ENCODE data around the gene MYO7A.
A peak's percentile ranks its signal among the peaks of the same experiment; 100 is the strongest.

Gene MYO7A

DNA sequence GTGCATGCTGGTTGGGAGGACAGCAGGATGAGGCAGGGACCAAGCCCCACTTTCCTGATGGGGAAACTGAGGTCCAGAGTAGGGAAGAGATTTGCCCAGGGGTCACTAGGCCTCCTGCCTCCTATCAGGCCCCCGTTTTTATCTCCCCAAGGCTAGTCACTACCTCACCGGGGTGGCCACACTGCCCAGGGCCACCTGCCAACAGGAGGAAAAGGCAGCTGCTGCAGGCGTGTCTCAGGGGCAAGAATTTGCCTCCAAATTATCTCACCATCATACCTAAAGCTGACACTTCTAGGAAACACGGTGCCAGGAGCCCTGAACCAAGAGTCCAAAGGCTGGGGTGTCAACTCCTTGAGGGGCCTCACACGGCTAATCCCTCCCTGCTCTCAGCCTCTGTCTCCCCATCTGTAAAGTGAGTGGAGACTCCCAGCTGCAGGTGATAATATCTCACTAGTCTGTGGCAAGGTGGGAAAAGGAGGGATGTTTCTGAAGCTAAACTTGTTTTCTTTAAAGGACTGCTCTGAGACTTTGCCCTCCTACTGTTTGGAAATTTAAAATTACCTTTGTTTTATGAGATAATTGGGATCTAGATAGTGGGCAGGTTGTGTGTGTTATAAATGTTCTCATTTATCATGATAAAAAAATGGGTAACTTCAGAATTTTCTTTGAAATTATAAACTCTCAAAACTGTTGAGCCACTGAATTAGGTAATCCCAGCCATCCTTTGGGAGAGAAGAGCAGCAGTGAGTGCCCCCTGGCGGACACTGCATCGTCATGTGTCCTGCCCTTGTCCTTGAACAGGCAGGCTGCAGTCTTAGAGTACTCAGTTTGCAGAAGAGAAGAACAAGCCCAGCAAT lies 60.0 kb downstream of the MYO7A start:
- DNase-seq: peak; percentile 48

DNA sequence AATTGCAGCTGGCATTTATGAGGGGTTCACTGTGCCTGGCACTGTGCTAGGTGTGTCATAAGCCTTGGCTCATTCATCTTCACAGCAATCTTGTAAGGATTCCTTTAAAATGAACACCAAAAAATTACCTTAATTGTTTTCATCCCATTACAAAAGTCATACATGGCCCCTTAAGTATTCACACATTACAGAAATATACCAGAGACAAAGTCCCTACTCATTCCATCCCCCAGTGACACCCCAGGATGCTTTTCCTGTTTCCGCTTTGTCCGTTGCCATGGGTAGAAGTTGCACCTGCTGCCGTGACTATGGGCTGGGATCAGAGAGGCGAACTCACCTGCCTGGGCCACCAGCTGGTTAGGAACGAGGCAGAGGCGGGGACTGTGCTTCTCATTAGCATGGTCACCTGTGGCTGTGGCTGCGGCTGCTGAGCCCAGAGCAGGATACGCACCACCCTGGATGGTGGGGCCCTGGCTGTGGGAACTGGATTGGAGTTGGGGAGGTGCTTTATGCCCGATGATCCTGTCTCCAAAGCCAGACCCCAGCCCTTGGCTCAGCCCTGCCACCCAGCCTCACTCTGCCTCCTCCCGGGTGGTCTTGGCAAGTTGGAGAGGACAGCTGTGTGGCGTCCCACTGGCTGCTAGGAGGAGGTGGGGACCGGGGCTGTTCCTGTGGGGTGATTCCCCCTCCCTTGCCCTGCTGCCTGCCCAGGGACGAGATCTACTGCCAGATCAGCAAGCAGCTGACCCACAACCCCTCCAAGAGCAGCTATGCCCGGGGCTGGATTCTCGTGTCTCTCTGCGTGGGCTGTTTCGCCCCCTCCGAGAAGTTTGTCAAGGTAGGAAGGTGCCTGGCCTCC lies 60.8 kb downstream of the MYO7A start:
- DNase-seq: no peak

- no peak for DNase-seq
These were observed 61.7 kb downstream of the MYO7A start for GRCh38 chr11:77189588-77190210.

GRCh38 chr11:77190331-77191075 lies 62.5 kb downstream of the MYO7A start:
- no peak for DNase-seq

GRCh38 chr11:77191429-77191822 lies 63.4 kb downstream of the MYO7A start:
- DNase-seq: no peak

GRCh38 chr11:77191823-77192495 lies 63.9 kb downstream of the MYO7A start:
- peak; percentile 67 for DNase-seq

GRCh38 chr11:77193167-77193566 lies 65.1 kb downstream of the MYO7A start:
- no peak for DNase-seq

GRCh38 chr11:77193911-77194830 lies 66.1 kb downstream of the MYO7A start:
- DNase-seq: no peak

GRCh38 chr11:77195071-77195755 lies 67.2 kb downstream of the MYO7A start:
- no peak for DNase-seq

DNA sequence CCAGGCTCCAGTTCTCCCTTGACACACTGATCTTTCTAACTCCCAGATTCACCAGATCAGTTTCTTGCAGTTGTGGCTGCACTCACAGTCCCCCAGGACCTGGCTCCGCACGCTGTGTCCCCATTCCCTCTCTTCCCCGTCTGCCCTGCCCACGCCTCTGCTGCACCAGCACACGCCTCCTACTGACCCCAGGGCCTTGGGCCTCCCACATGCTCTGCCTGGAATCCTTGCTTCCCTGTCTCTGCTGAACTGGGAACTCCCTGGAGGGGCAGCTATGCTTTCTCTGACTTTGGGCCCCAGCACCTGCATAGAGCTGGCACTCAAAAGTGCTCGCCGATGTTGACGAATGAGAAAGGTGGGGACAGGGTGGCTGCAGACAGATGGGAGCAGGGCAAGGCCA lies 68.9 kb downstream of the MYO7A start:
- no peak for DNase-seq

DNA sequence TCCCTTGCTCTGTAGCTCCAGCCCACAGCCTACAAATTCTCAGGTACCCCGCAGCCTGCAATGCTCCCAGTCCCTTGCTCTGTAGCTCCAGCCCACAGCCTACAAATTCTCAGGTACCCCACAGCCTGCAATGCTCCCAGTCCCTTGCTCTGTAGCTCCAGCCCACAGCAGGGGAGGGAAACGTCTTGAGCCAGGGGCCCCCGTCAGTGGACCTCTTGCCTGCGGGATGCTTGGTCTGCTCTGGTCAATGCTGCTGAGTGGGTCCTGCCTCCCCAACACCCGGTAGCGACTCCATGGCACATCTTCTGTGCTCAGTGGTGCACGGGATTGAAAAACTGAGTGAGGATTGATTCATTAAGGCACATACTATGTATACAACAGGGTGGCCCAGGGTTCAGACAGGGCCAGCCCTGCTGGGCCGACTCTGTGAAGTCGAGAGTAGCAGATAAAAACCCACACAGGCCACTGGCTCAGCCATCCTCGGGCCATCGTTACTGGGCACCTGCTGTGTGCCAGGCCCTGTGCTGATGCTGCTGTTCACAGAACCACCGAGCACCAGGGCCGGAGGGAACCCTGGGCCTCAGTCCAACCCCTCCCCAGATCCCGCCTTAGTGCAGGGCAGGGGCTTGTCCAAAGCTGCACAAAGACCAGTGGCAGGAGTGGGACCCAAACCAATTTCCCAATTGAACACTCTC lies 69.7 kb downstream of the MYO7A start:
- no peak for DNase-seq

DNA sequence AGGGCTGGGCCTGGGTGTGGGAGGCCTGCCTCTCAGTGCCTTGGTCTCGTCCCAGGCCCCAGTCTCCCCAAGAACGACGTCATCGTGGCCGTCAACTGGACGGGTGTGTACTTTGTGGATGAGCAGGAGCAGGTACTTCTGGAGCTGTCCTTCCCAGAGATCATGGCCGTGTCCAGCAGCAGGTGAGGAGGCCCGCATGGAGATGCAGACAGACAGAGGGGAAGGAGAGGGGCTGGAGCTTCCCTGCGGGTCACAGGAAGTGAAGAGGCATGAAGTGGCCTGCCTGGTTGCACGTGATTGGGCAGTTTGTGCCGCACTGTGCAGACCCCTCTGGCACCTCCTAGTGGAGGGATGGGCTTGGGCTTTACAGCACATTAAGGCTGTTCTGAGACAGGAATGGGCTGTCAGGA lies 70.4 kb downstream of the MYO7A start:
- no peak for DNase-seq

DNA sequence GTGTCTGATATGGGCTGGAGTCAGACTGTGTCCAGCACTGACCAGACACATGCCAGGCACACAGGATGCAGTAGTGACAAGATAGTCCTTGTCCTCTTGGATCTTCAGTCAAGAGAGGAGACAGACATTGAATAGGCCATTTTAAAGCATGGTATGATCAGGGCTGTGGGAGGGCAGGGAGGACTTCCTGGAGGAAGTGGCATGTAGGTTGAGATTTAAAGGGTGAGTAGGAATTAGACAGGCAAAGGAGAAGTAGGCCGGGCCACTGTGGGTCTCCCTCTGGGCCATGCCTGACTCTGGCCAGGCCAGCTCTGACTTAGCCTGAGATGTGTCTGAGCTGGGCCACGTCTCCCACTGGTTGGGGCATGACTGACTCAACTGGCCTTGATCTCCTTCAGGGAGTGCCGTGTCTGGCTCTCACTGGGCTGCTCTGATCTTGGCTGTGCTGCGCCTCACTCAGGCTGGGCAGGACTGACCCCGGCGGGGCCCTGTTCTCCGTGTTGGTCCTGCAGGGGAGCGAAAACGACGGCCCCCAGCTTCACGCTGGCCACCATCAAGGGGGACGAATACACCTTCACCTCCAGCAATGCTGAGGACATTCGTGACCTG lies 71.2 kb downstream of the MYO7A start:
- no peak for DNase-seq

- DNase-seq: no peak
These were observed 72.6 kb downstream of the MYO7A start for GRCh38 chr11:77200351-77201268.

GRCh38 chr11:77201370-77201769 lies 73.3 kb downstream of the MYO7A start:
- DNase-seq: no peak

DNA sequence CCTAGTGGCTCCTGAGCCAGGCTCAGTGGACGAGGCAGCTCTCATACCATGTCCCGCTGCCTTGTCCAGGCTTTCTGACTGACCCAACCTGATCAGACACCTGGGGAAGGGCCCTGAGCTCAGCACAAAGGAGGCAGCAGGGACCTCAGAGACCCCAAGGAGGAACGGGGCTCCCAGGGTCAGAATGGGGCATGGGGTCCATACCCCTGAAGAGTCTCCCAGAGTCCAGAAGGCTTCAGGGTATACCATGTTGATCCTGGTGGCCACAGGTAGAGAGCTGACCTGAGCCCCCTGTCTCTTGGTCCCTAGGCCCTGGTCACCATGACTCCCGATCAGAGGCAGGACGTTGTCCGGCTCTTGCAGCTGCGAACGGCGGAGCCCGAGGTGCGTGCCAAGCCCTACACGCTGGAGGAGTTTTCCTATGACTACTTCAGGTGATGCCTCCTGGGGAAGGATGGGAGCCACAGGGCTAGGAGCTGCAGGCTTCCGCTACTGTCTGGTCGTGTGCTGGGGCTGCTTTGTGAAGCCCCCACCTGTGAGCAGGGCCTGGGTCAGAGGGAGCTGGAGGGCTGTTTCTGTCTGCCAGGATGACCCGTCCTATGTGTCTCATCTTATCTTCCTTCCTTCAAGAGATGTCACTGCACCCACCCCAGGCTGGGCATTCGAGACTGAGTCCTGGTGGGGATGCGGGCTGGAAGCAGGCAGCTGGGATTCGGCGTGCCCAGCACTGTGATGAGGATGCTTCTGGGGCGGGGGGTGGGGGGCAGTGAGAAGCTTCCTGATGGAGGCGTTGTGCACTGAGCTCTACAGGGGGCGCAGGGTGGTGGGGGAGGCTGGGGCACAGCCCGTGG lies 74.2 kb downstream of the MYO7A start:
- no peak for DNase-seq

Data from NCI-H226 (cell line).